DOHH2 (cell line): ENCODE measurements around the gene EDARADD.
A peak's percentile ranks its signal among the peaks of the same experiment; 100 is the strongest.

Experiments used
- H3F3A ChIP-seq: fragments of 200-600 bp; sonication (generic), shearing (Covaris generic); 2 replicates; pipeline ENCODE4 v1.6.0; 2016; ENCODE audit warnings: antibody characterized with exemption, mild to moderate bottlenecking; ENCODE audit not compliant: control insufficient read depth, insufficient read depth
- H3K27ac ChIP-seq: fragments of 200-600 bp; sonication (generic); 2 replicates; pipeline ENCODE4 v1.5.1; 2014; ENCODE audit warnings: low read depth, mild to moderate bottlenecking, low read length, moderate library complexity
- H3K27me3 ChIP-seq: fragments of 200-600 bp; sonication (generic); 2 replicates; pipeline ENCODE4 v1.6.1; 2014; ENCODE audit warnings: mild to moderate bottlenecking, low read length, mixed read lengths; ENCODE audit not compliant: control insufficient read depth
- H3K36me3 ChIP-seq: fragments of 200-600 bp; sonication (generic); 2 replicates; pipeline ENCODE4 v1.6.1; 2014; ENCODE audit warnings: mild to moderate bottlenecking, low read length, moderate library complexity, mixed read lengths; ENCODE audit not compliant: control insufficient read depth
- H3K4me1 ChIP-seq: fragments of 200-600 bp; sonication (generic); 2 replicates; pipeline ENCODE4 v1.6.1; 2014; ENCODE audit warnings: mild to moderate bottlenecking, low read length, mixed read lengths; ENCODE audit not compliant: control insufficient read depth
- H3K4me2 ChIP-seq: fragments of 200-600 bp; sonication (generic); 2 replicates; pipeline ENCODE4 v1.6.0; 2014; ENCODE audit warnings: mild to moderate bottlenecking, low read length, moderate library complexity
- H3K4me3 ChIP-seq: fragments of 200-600 bp; sonication (generic); 2 replicates; pipeline ENCODE4 v1.5.1; 2014; ENCODE audit warnings: mild to moderate bottlenecking, low read length, mixed read lengths
- H3K79me2 ChIP-seq: fragments of 200-600 bp; sonication (generic); 2 replicates; pipeline ENCODE4 v1.6.1; 2014; ENCODE audit warnings: mild to moderate bottlenecking, low read length, mixed read lengths; ENCODE audit not compliant: control insufficient read depth
- H3K9me2 ChIP-seq: fragments of 200-600 bp; sonication (generic); replicated peaks from 2 replicates; pipeline ENCODE4 v1.6.1; 2014; ENCODE audit warnings: mild to moderate bottlenecking, low read length, mixed read lengths; ENCODE audit not compliant: control insufficient read depth
- H3K9me3 ChIP-seq: fragments of 200-600 bp; sonication (generic); 2 replicates; pipeline ENCODE4 v1.6.1; 2014; ENCODE audit warnings: antibody characterized with exemption, low read length, mixed read lengths; ENCODE audit not compliant: control insufficient read depth, insufficient read depth
- H4K20me1 ChIP-seq: fragments of 200-600 bp; sonication (generic); 2 replicates; pipeline ENCODE4 v1.6.0; 2014; ENCODE audit warnings: low read depth, mild to moderate bottlenecking, antibody characterized with exemption, low read length, moderate library complexity; ENCODE audit not compliant: control insufficient read depth, insufficient read depth
- CTCF ChIP-seq: fragments of 200-600 bp; sonication (generic); IDR thresholded peaks from one replicate; pipeline ENCODE4 v1.5.1; 2014; ENCODE audit warnings: antibody characterized with exemption, mild to moderate bottlenecking, low read depth, low read length; ENCODE audit not compliant: poor library complexity, severe bottlenecking
- EZH2phosphoT487 ChIP-seq: fragments of 200-600 bp; sonication (generic); IDR thresholded peaks from 2 replicates; pipeline ENCODE4 v1.6.1; 2017; ENCODE audit warnings: borderline replicate concordance, mild to moderate bottlenecking, antibody characterized with exemption, low read length, moderate library complexity, mixed read lengths

EDARADD gene

GRCh38 chr1:236489710-236490377, 95.8 kb downstream of the EDARADD start:
- Histone ChIP-seq H3K36me3 (no peaks in the 10 kb centered on the region), H3K27ac (no peak overlapping the region), H4K20me1 (no peaks in the 10 kb centered on the region), H3F3A (no peaks in the 10 kb centered on the region), H3K9me2 (no peaks in the 10 kb centered on the region), H3K79me2 (no peaks in the 10 kb centered on the region), H3K4me2 (no peak overlapping the region), H3K27me3 (peaks cover 9% of the 10 kb centered on the region; the same call in 1 of the 2 replicates), H3K4me3 (no peak overlapping the region), H3K9me3 (no peaks in the 10 kb centered on the region), H3K4me1 (no peaks in the 10 kb centered on the region)
- TF ChIP-seq CTCF, result peak; percentile 66
- no peak for TF ChIP-seq EZH2phosphoT487

- Histone ChIP-seq H3K9me3 (no peaks in the 10 kb centered on the region), H3K36me3 (no peaks in the 10 kb centered on the region), H3K9me2 (no peaks in the 10 kb centered on the region), H3K4me3 (no peak overlapping the region), H3K27me3 (peaks cover 9% of the 10 kb centered on the region; the same call in 1 of the 2 replicates), H3K27ac (no peak overlapping the region), H4K20me1 (no peaks in the 10 kb centered on the region), H3F3A (no peaks in the 10 kb centered on the region), H3K4me1 (no peaks in the 10 kb centered on the region), H3K4me2 (no peak overlapping the region), H3K79me2 (no peaks in the 10 kb centered on the region)
- TF ChIP-seq EZH2phosphoT487, result no peak
- TF ChIP-seq CTCF, result no peak
Observed at GRCh38 chr1:236491469-236492136, 97.5 kb downstream of the EDARADD start.

GRCh38 chr1:236492378-236492777, 98.3 kb downstream of the EDARADD start:
- Histone ChIP-seq H3K27me3 (peaks cover 9% of the 10 kb centered on the region; the same call in 1 of the 2 replicates), H3K4me3 (no peak overlapping the region), H3K79me2 (no peaks in the 10 kb centered on the region), H3K4me1 (no peaks in the 10 kb centered on the region), H3K4me2 (no peak overlapping the region), H3K36me3 (no peaks in the 10 kb centered on the region), H3K27ac (no peak overlapping the region), H3K9me3 (no peaks in the 10 kb centered on the region), H3K9me2 (no peaks in the 10 kb centered on the region), H4K20me1 (no peaks in the 10 kb centered on the region), H3F3A (no peaks in the 10 kb centered on the region)
- TF ChIP-seq CTCF (no peak), EZH2phosphoT487 (no peak)
